AG20443 (cell line): ENCODE data around the gene DENND1A.
A peak's percentile ranks its signal among the peaks of the same experiment; 100 is the strongest.

Experiments
- DNase-seq: peaks from one replicate; pipeline ENCODE4 v3.0.0; 2012; ENCODE audit warnings: low spot score, mixed read lengths

The DENND1A gene

GRCh38 chr9:123685489-123686083 is 244.3 kb downstream of the DENND1A start:
- no peak for DNase-seq

- DNase-seq, result no peak
These were observed 245.4 kb downstream of the DENND1A start for GRCh38 chr9:123684393-123685149.

- no peak for DNase-seq
These were observed 247.2 kb downstream of the DENND1A start for GRCh38 chr9:123682746-123683145.

- DNase-seq, result no peak
These were observed 249.6 kb downstream of the DENND1A start for GRCh38 chr9:123680352-123680751.

- DNase-seq, result peak; percentile 61
These were observed 250.5 kb downstream of the DENND1A start for GRCh38 chr9:123679330-123679987.

GRCh38 chr9:123678878-123679329 is 251.0 kb downstream of the DENND1A start:
- DNase-seq, result peak; percentile 30

GRCh38 chr9:123678038-123678877 is 251.7 kb downstream of the DENND1A start:
- DNase-seq, result no peak

GRCh38 chr9:123676869-123677268 is 253.1 kb downstream of the DENND1A start:
- DNase-seq, result no peak

GRCh38 chr9:123669346-123669745 is 260.6 kb downstream of the DENND1A start:
- DNase-seq, result no peak

- DNase-seq, result no peak
These were observed 266.4 kb downstream of the DENND1A start for GRCh38 chr9:123663529-123663928.

GRCh38 chr9:123662057-123662776 is 267.7 kb downstream of the DENND1A start:
- DNase-seq, result no peak

- no peak for DNase-seq
These were observed 269.0 kb downstream of the DENND1A start for GRCh38 chr9:123660691-123661466.

GRCh38 chr9:123659358-123659757 is 270.6 kb downstream of the DENND1A start:
- DNase-seq, result no peak

GRCh38 chr9:123658792-123659191 is 271.1 kb downstream of the DENND1A start:
- DNase-seq, result no peak

GRCh38 chr9:123657941-123658340 is 272.0 kb downstream of the DENND1A start:
- no peak for DNase-seq

GRCh38 chr9:123657099-123657498 is 272.8 kb downstream of the DENND1A start:
- no peak for DNase-seq

GRCh38 chr9:123656565-123656964 is 273.4 kb downstream of the DENND1A start:
- peak; percentile 52 for DNase-seq

GRCh38 chr9:123655681-123656423 is 274.1 kb downstream of the DENND1A start:
- DNase-seq, result no peak

GRCh38 chr9:123654994-123655637 is 274.8 kb downstream of the DENND1A start:
- DNase-seq, result no peak
